Vagina (tissue), 2 donors: ENCODE results near the gene ZMYM2.

Source experiments
- POLR2A ChIP-seq, 2 donors: fragments of 450-650 bp; IDR thresholded peaks; one replicate each; pipeline ENCODE4 v1.6.1; 2017; ENCODE audit warnings: antibody characterized with exemption in 2 of 2, mild to moderate bottlenecking in 2 of 2, moderate library complexity in 2 of 2
- POLR2AphosphoS5 ChIP-seq, 2 donors: sonication (generic); formaldehyde crosslinking; IDR thresholded peaks; one replicate each; pipeline ENCODE4 v1.9.0; 2017; ENCODE audit warnings: antibody characterized with exemption in 2 of 2, mild to moderate bottlenecking in 2 of 2, low read depth in 1 of 2; ENCODE audit not compliant: insufficient read depth in 1 of 2

DNA sequence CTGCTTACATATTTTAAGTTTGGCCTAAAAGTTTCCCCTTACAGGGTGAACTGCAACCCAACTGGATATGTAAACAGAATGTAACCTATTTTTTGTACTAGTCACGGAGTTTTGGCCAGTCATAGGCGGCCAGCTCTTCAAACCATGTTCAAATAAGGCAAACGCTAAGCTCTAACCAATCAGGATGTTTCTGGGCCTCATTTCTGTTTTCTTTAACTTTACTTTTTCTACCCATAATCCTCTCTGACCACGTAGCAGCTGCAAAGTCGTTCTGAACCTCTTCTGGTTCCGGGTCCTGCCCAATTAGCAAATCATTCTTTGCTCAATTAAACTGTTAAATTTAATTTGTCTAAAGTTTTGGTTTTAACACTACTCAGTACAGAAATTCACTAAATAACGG lies 8.2 kb upstream of the ZMYM2 start:
- TF ChIP-seq POLR2A (IDR thresholded peaks at IDR 0.05) (no peak), POLR2AphosphoS5 (IDR thresholded peaks at IDR 0.05; ENCODE audit: insufficient read depth in 1 of 2, low read depth in 1 of 2) (no peak)
